HepG2 (cell line): ENCODE results near the gene ZFX. TPM values are rescaled to one million over a fixed set of nuclear protein-coding genes. Genes with fewer than 3 reads are reported as not detected.
A peak's percentile ranks its signal among the peaks of the same experiment; 100 is the strongest.

Experiments used
- ETV5 ChIP-seq: IDR thresholded peaks from 2 replicates; pipeline ENCODE4 v1.6.1; 2018; ENCODE audit warnings: missing biosample characterization, missing genetic modification reagents, inconsistent platforms, borderline replicate concordance
- FOXC1 ChIP-seq: sonication (generic); formaldehyde crosslinking; IDR thresholded peaks from 2 replicates; pipeline ENCODE4 v1.8.0; 2022; ENCODE audit warnings: mild to moderate bottlenecking, missing genetic modification reagents, borderline replicate concordance
- JARID2 ChIP-seq: sonication (generic); formaldehyde crosslinking; IDR thresholded peaks from 2 replicates; pipeline ENCODE4 v1.8.1; 2023; ENCODE audit warnings: missing genetic modification reagents, inconsistent platforms; ENCODE audit not compliant: insufficient replicate concordance
- MAZ ChIP-seq, 2 experiments: sonication (generic) in 1 of 2; formaldehyde crosslinking in 1 of 2; IDR thresholded peaks; 2 replicates each; pipeline versions ENCODE4 v1.5.0 to v1.6.1; 2012 to 2020; ENCODE audit warnings: low read depth in 2 of 2, mild to moderate bottlenecking in 2 of 2, borderline replicate concordance in 1 of 2, improper control_type of control experiment in 1 of 2, low read length in 1 of 2, missing genetic modification reagents in 1 of 2, moderate library complexity in 1 of 2
- MED1 ChIP-seq: sonication (generic); formaldehyde crosslinking; IDR thresholded peaks from 2 replicates; pipeline ENCODE4 v1.4.0; 2020; ENCODE audit warnings: missing genetic modification reagents
- MLLT10 ChIP-seq: sonication (generic); formaldehyde crosslinking; IDR thresholded peaks from 2 replicates; pipeline ENCODE4 v1.4.0; 2020; ENCODE audit warnings: missing genetic modification reagents
- NFKB2 ChIP-seq: sonication (generic); formaldehyde crosslinking; IDR thresholded peaks from 2 replicates; pipeline ENCODE4 v1.4.0; 2020; ENCODE audit warnings: missing genetic modification reagents, borderline replicate concordance
- PRDM4 ChIP-seq: sonication (generic); formaldehyde crosslinking; IDR thresholded peaks from 2 replicates; pipeline ENCODE4 v1.9.0; 2021; ENCODE audit warnings: missing genetic modification reagents, borderline replicate concordance
- RXRA ChIP-seq: sonication (generic); formaldehyde crosslinking; IDR thresholded peaks from 2 replicates; pipeline ENCODE4 v1.5.1; 2020; ENCODE audit warnings: missing genetic modification reagents
- SALL1 ChIP-seq: sonication (generic); formaldehyde crosslinking; IDR thresholded peaks from 2 replicates; pipeline ENCODE4 v1.8.0; 2022; ENCODE audit warnings: mild to moderate bottlenecking, missing genetic modification reagents
- TEAD3 ChIP-seq: optimal IDR thresholded peaks from 2 replicates; pipeline ENCODE3; 2016; ENCODE audit warnings: borderline replicate concordance
- TFAP4 ChIP-seq: sonication (generic); IDR thresholded peaks from 2 replicates; pipeline ENCODE4 v1.6.1; 2016; ENCODE audit warnings: low read depth, borderline replicate concordance
- ZBTB39 ChIP-seq: sonication (generic); formaldehyde crosslinking; IDR thresholded peaks from 2 replicates; pipeline ENCODE4 v1.5.0; 2020; ENCODE audit warnings: missing genetic modification reagents
- ZEB1 ChIP-seq: IDR thresholded peaks from 2 replicates; pipeline ENCODE4 v1.6.1; 2012; ENCODE audit warnings: mild to moderate bottlenecking, low read depth, inconsistent platforms; ENCODE audit not compliant: insufficient replicate concordance
- ZNF574 ChIP-seq: sonication (generic); formaldehyde crosslinking; IDR thresholded peaks from 2 replicates; pipeline ENCODE4 v1.4.0; 2020; ENCODE audit warnings: missing genetic modification reagents
- ZNF580 ChIP-seq: IDR thresholded peaks from 2 replicates; pipeline ENCODE4 v1.6.1; 2016; ENCODE audit warnings: low read depth, borderline replicate concordance
- ZNF788 ChIP-seq: sonication (generic); formaldehyde crosslinking; IDR thresholded peaks from 2 replicates; pipeline ENCODE4 v1.5.0; 2020; ENCODE audit warnings: mild to moderate bottlenecking, missing genetic modification reagents, borderline replicate concordance
- ZNF883 ChIP-seq: sonication (generic); formaldehyde crosslinking; IDR thresholded peaks from 2 replicates; pipeline ENCODE4 v1.5.1; 2020; ENCODE audit warnings: mild to moderate bottlenecking, missing genetic modification reagents; ENCODE audit errors: not compliant biosample characterization
- ZSCAN20 ChIP-seq: sonication (generic); formaldehyde crosslinking; IDR thresholded peaks from 2 replicates; pipeline ENCODE4 v1.4.0; 2020; ENCODE audit warnings: missing genetic modification reagents, mild to moderate bottlenecking, borderline replicate concordance
- polyA plus RNA-seq, 8 experiments: library from polyadenylated mRNA; depleted of rRNA in 3 of 8; stranded (reverse) in 7 of 8; unstranded in 1 of 8; fragments of >200 nt; fragmentation: Illumina TruSeq in 4 of 8; extraction: Trizol in 4 of 8; gene quantifications; 2 replicates each; pipeline versions ENCODE4 v1.2.1 to v1.2.3, GENCODE V29; 2011 to 2016; ENCODE audit warnings: low read depth in 4 of 8, missing spikeins in 1 of 8, mixed read lengths in 1 of 8; ENCODE audit not compliant: insufficient read depth in 1 of 8
- total RNA-seq, 5 experiments: library from RNA; depleted of rRNA; stranded (reverse); fragments of >200 nt; fragmentation: Illumina TruSeq; extraction: Trizol; gene quantifications; 2 replicates each; pipeline ENCODE4 v1.2.3, GENCODE V29; 2016; ENCODE audit warnings: low read depth in 1 of 5

ZFX gene
- total and polyA plus RNA-seq, 2 of the 13 experiments (the other 11 are each of a cell fraction or from before 2014, with no cell fraction given), result 13.8 to 37.3 TPM

GRCh38 chrX:24150051-24150790, 692 bp downstream of the ZFX start (continued):
- TF ChIP-seq ZBTB39 (CRISPR knock-in tag) (no peak), ZNF580 (CRISPR knock-in tag) (0 out of 2 replicates have a peak, but pooled peaks have one; percentile 33), FOXC1 (CRISPR knock-in tag) (no peak), SALL1 (CRISPR knock-in tag) (peak; percentile 77), TEAD3 (CRISPR knock-in tag) (peak; percentile 30), ZNF883 (CRISPR knock-in tag) (no peak), ZEB1 (no peak), MAZ (IDR thresholded peaks at IDR 0.05; ENCODE audit: borderline replicate concordance, low read depth, low read length) (0 out of 2 replicates have a peak, but pooled peaks have one; percentile 47), MAZ (CRISPR knock-in tag; IDR thresholded peaks at IDR 0.05; ENCODE audit: low read depth) (peak; percentile 43; the same call in 1 of the 2 replicates), ETV5 (CRISPR knock-in tag) (peak; percentile 37; the same call in 1 of the 2 replicates), ZNF788 (CRISPR knock-in tag) (peak; percentile 55; the same call in 1 of the 2 replicates), RXRA (CRISPR knock-in tag) (0 out of 2 replicates have a peak, but pooled peaks have one; percentile 19), ZSCAN20 (CRISPR knock-in tag) (no peak), MED1 (CRISPR knock-in tag) (peak; percentile 51), TFAP4 (peak; percentile 57; the same call in 1 of the 2 replicates), JARID2 (CRISPR knock-in tag) (no peak), NFKB2 (CRISPR knock-in tag) (peak; percentile 48; the same call in 1 of the 2 replicates), MLLT10 (CRISPR knock-in tag) (peak; percentile 50; the same call in 1 of the 2 replicates), ZNF574 (peak; percentile 72), PRDM4 (CRISPR knock-in tag) (no peak)
